ENCODE results near the gene TSEN2. TPM values are rescaled to one million over a fixed set of nuclear protein-coding genes. Genes with fewer than 3 reads are reported as not detected.

Gene TSEN2
- total and polyA plus RNA-seq, 11 donors: 14.3 to 22.3 (median 18.4) TPM

GRCh38 chr3:12496453-12496761 lies 12.1 kb downstream of the TSEN2 start:
- 89 to 99% (median 94%) methylated on average over 1 of the region's 1 CpG for WGBS, 4 donors
- H3K27ac ChIP-seq: no peak overlapping the region
- TF ChIP-seq, protein P1, sequence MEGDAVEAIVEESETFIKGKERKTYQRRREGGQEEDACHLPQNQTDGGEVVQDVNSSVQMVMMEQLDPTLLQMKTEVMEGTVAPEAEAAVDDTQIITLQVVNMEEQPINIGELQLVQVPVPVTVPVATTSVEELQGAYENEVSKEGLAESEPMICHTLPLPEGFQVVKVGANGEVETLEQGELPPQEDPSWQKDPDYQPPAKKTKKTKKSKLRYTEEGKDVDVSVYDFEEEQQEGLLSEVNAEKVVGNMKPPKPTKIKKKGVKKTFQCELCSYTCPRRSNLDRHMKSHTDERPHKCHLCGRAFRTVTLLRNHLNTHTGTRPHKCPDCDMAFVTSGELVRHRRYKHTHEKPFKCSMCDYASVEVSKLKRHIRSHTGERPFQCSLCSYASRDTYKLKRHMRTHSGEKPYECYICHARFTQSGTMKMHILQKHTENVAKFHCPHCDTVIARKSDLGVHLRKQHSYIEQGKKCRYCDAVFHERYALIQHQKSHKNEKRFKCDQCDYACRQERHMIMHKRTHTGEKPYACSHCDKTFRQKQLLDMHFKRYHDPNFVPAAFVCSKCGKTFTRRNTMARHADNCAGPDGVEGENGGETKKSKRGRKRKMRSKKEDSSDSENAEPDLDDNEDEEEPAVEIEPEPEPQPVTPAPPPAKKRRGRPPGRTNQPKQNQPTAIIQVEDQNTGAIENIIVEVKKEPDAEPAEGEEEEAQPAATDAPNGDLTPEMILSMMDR (IDR thresholded peaks at IDR 0.05): no peak
- no peak for TF ChIP-seq POLR2A (IDR thresholded peaks at IDR 0.05)
- peaks cover 0 to 98% (median 82%) of the 10 kb centered on the region in 9 donors for H3K36me3 ChIP-seq
- no peaks in the 10 kb centered on the region for H3K9me3 ChIP-seq
- H3K27me3 ChIP-seq: no peaks in the 10 kb centered on the region
- no peak for DNase-seq
- no peak overlapping the region for H3K4me3 ChIP-seq
- ATAC-seq: no peak
- intact Hi-C loops (cut with DNase I): loop anchor here in 1 of 10 donors (10.0 kb wide), 1 partner anchor 308 kb away; no protein-coding TSS in a partner anchor
- H3K4me1 ChIP-seq: peaks cover 0 to 2% (median 0%) of the 10 kb centered on the region in 12 donors

DNA sequence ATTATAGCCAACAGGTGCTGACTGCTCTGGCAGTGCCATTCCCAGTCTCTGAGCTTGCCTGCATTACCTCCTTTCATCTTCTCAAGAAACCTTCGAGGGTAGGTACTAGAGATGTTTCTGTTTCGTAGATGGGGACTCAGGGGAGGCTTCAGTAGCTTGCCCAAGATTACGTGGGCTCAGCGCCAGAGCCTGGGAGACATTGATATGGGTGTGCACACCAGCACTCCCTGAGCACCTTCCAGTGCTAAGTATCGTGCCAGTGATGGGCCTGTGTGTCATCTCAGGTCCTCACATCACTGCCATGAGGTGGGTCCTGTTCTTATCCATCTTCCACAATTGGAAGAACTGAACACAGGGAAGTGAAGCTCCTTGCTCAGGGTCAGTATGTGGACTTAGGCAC lies 15.2 kb downstream of the TSEN2 start:
- intact Hi-C loops (cut with DNase I): loop anchor here in 1 of 10 donors (10.0 kb wide), 1 partner anchor 305 kb away; no protein-coding TSS in a partner anchor
- Histone ChIP-seq H3K27ac (no peak overlapping the region), H3K9me3 (no peaks in the 10 kb centered on the region), H3K4me3 (no peak overlapping the region), H3K36me3 (peaks cover 0 to 95% (median 83%) of the 10 kb centered on the region in 9 donors), H3K4me1 (peaks cover 0 to 7% (median 0%) of the 10 kb centered on the region in 12 donors), H3K27me3 (no peaks in the 10 kb centered on the region)
- WGBS, 4 donors: 87 to 88% (median 87%) methylated on average over 5 of the region's 5 CpGs
- TF ChIP-seq POLR2A (IDR thresholded peaks at IDR 0.05): no peak
- TF ChIP-seq, protein P1 (IDR thresholded peaks at IDR 0.05): no peak
- peak in 1 of 4 donors; percentile 35 for ATAC-seq
- no peak for DNase-seq

- no peaks in the 10 kb centered on the region for H3K27me3 ChIP-seq
- no peak overlapping the region for H3K4me3 ChIP-seq
- H3K27ac ChIP-seq: no peak overlapping the region
- intact Hi-C loops (cut with DNase I): no loop called here
- peaks cover 0 to 7% (median 0%) of the 10 kb centered on the region in 12 donors for H3K4me1 ChIP-seq
- 77 to 80% (median 78%) methylated on average over 7 of the region's 7 CpGs for WGBS, 4 donors
- peaks cover 0 to 94% (median 77%) of the 10 kb centered on the region in 9 donors for H3K36me3 ChIP-seq
- TF ChIP-seq POLR2A (IDR thresholded peaks at IDR 0.05): no peak
- TF ChIP-seq, protein P1 (IDR thresholded peaks at IDR 0.05): no peak
- no peaks in the 10 kb centered on the region for H3K9me3 ChIP-seq
- ATAC-seq (peak in 2 of 4 donors; percentile 64 to 65), DNase-seq (no peak)
Measured at GRCh38 chr3:12501360-12502020, 17.2 kb downstream of the TSEN2 start.

DNA sequence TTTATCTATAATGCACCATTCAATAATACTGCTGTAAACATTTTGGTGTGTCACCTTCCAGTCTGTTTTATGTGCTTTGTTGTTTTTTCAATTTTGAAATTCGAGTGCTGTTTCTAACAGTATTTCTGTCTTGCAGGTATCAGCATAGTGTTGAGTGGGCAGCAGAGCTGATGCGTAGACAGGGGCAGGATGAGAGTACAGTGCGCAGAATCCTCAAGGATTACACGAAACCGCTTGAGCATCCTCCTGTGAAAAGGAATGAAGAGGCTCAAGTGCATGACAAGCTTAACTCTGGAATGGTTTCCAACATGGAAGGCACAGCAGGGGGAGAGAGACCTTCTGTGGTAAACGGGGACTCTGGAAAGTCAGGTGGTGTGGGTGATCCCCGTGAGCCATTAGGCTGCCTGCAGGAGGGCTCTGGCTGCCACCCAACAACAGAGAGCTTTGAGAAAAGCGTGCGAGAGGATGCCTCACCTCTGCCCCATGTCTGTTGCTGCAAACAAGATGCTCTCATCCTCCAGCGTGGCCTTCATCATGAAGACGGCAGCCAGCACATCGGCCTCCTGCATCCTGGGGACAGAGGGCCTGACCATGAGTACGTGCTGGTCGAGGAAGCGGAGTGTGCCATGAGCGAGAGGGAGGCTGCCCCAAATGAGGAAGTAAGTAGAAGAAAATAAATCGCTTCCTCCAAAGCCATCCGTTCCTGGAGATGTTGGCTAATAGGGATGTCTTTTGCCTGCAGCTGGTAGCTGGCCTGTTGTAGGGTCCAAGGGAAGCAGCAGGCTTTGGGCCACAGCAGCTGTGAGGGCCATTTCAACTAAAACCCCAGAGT lies 19.1 kb downstream of the TSEN2 start:
- 88 to 93% (median 92%) methylated on average over 18 of the region's 18 CpGs for WGBS, 4 donors
- peaks cover 0 to 9% (median 0%) of the 10 kb centered on the region in 12 donors for H3K4me1 ChIP-seq
- DNase-seq (no peak), ATAC-seq (no peak)
- peaks cover 0 to 86% (median 65%) of the 10 kb centered on the region in 9 donors for H3K36me3 ChIP-seq
- H3K27ac ChIP-seq: no peak overlapping the region
- intact Hi-C loops (cut with DNase I): no loop called here
- TF ChIP-seq, protein P1 (IDR thresholded peaks at IDR 0.05): no peak
- no peak for TF ChIP-seq POLR2A (IDR thresholded peaks at IDR 0.05)
- no peaks in the 10 kb centered on the region for H3K27me3 ChIP-seq
- no peak overlapping the region for H3K4me3 ChIP-seq
- H3K9me3 ChIP-seq: no peaks in the 10 kb centered on the region
